Brain microvascular endothelial cell (primary cell): Measurements from ENCODE around the gene PLEKHO2.

Experiments used
- DNase-seq: peaks from one replicate; pipeline ENCODE4 v3.0.0-alpha.2; 2020
- H3K27ac ChIP-seq: fragments of 250-450 bp; sonication (Bioruptor Pico); 2 replicates; pipeline ENCODE4 v1.5.1; 2020; ENCODE audit warnings: mild to moderate bottlenecking, moderate library complexity
- H3K27me3 ChIP-seq: fragments of 250-450 bp; sonication (Bioruptor Pico); replicated peaks from 2 replicates; pipeline ENCODE4 v1.5.1; 2020; ENCODE audit warnings: mild to moderate bottlenecking
- H3K36me3 ChIP-seq: fragments of 250-450 bp; sonication (Bioruptor Pico); replicated peaks from 2 replicates; pipeline ENCODE4 v1.5.1; 2020; ENCODE audit warnings: mild to moderate bottlenecking
- H3K4me3 ChIP-seq: 2 replicates; pipeline ENCODE4 v1.5.1; 2011; ENCODE audit warnings: low read depth, mild to moderate bottlenecking, control low read depth, low read length, moderate library complexity
- CTCF ChIP-seq: IDR thresholded peaks from 2 replicates; pipeline ENCODE4 v1.5.1; 2011; ENCODE audit warnings: low read depth, mild to moderate bottlenecking, moderate library complexity, low read length, control low read depth, inconsistent platforms; ENCODE audit errors: missing control alignments
- in situ Hi-C: cut with HindIII; loops from 2 replicates; pipeline ENCODE4 v1.10.0; 2017; ENCODE audit warnings: low sequenced_read_pairs, low pct_ligation_motif_present

PLEKHO2 gene

GRCh38 chr15:64883100-64883581, 41.4 kb downstream of the PLEKHO2 start:
- H3K36me3 ChIP-seq = no peaks in the 10 kb centered on the region
- no peak for TF ChIP-seq CTCF
- in situ Hi-C loops = no loop called here
- peak overlapping the region; percentile 86 for H3K27ac ChIP-seq
- DNase-seq = peak; percentile 28
- no peak overlapping the region for H3K4me3 ChIP-seq
- H3K27me3 ChIP-seq = no peaks in the 10 kb centered on the region

- in situ Hi-C loops = no loop called here
- peak; percentile 90 for DNase-seq
- Histone ChIP-seq H3K27ac (peak overlapping the region; percentile 86), H3K36me3 (no peaks in the 10 kb centered on the region), H3K27me3 (no peaks in the 10 kb centered on the region), H3K4me3 (no peak overlapping the region)
- TF ChIP-seq CTCF = no peak
Measured at GRCh38 chr15:64883997-64884511, 42.3 kb downstream of the PLEKHO2 start.

- Histone ChIP-seq H3K36me3 (no peaks in the 10 kb centered on the region), H3K27ac (no peak overlapping the region), H3K4me3 (no peak overlapping the region), H3K27me3 (no peaks in the 10 kb centered on the region)
- no peak for TF ChIP-seq CTCF
- no peak for DNase-seq
- in situ Hi-C loops = no loop called here
Measured at GRCh38 chr15:64884679-64885078, 43.0 kb downstream of the PLEKHO2 start.

GRCh38 chr15:64888336-64888735, 46.6 kb downstream of the PLEKHO2 start:
- no peaks in the 10 kb centered on the region for H3K36me3 ChIP-seq
- DNase-seq = no peak
- no peaks in the 10 kb centered on the region for H3K27me3 ChIP-seq
- TF ChIP-seq CTCF = no peak
- H3K4me3 ChIP-seq = no peak overlapping the region
- H3K27ac ChIP-seq = no peak overlapping the region
- in situ Hi-C loops = no loop called here

GRCh38 chr15:64891561-64891960, 49.8 kb downstream of the PLEKHO2 start:
- H3K4me3 ChIP-seq = no peak overlapping the region
- no peak for TF ChIP-seq CTCF
- no peak overlapping the region for H3K27ac ChIP-seq

GRCh38 chr15:64892847-64893403, 51.2 kb downstream of the PLEKHO2 start:
- TF ChIP-seq CTCF = no peak
- no peak for DNase-seq
- Histone ChIP-seq H3K4me3 (no peak overlapping the region), H3K36me3 (no peaks in the 10 kb centered on the region), H3K27ac (no peak overlapping the region), H3K27me3 (no peaks in the 10 kb centered on the region)
- in situ Hi-C loops = no loop called here

More at GRCh38 chr15:64891561-64891960, 49.8 kb downstream of the PLEKHO2 start:
- in situ Hi-C loops = no loop called here
- Histone ChIP-seq H3K27me3 (no peaks in the 10 kb centered on the region), H3K36me3 (no peaks in the 10 kb centered on the region)
- DNase-seq = no peak
